ENCODE data around the gene TFF2.

The TFF2 gene

GRCh38 chr21:42352441-42353095, 1.8 kb upstream of the TFF2 start (continued):
- TF ChIP-seq TOX (CRISPR knock-in tag; IDR thresholded peaks at IDR 0.05; ENCODE audit: borderline replicate concordance) = no peak
- no peak for TF ChIP-seq ZNF8 (CRISPR knock-in tag; IDR thresholded peaks at IDR 0.05)
- no peak for TF ChIP-seq CREB5 (CRISPR knock-in tag; IDR thresholded peaks at IDR 0.05; ENCODE audit: low read depth)

GRCh38 chr21:42351626-42352440, 1.0 kb upstream of the TFF2 start:
- no peak for ATAC-seq
- TF ChIP-seq ZFP30 (CRISPR knock-in tag; IDR thresholded peaks at IDR 0.05) = no peak
- TF ChIP-seq TOX (CRISPR knock-in tag; IDR thresholded peaks at IDR 0.05; ENCODE audit: borderline replicate concordance) = no peak
- TF ChIP-seq ZNF70 (CRISPR knock-in tag; IDR thresholded peaks at IDR 0.05) = no peak
- TF ChIP-seq RARB (CRISPR knock-in tag; IDR thresholded peaks at IDR 0.05) = no peak
- no peak for TF ChIP-seq TCF4 (CRISPR knock-in tag; IDR thresholded peaks at IDR 0.05; ENCODE audit: borderline replicate concordance)
- no peak for TF ChIP-seq TSHZ2 (CRISPR knock-in tag; IDR thresholded peaks at IDR 0.05)
- no peak for TF ChIP-seq CSDC2 (CRISPR knock-in tag; IDR thresholded peaks at IDR 0.05)
- TF ChIP-seq ZNF8 (CRISPR knock-in tag; IDR thresholded peaks at IDR 0.05) = no peak
- no peak for TF ChIP-seq ZFP3 (CRISPR knock-in tag; IDR thresholded peaks at IDR 0.05)
- no peak for TF ChIP-seq BACH2 (CRISPR knock-in tag; IDR thresholded peaks at IDR 0.05; ENCODE audit: borderline replicate concordance)
- no peak for TF ChIP-seq SNAI2 (CRISPR knock-in tag; IDR thresholded peaks at IDR 0.05)
- TF ChIP-seq POU6F1 (CRISPR knock-in tag; IDR thresholded peaks at IDR 0.05; ENCODE audit: borderline replicate concordance, low read depth) = no peak

- TF ChIP-seq PPARA (CRISPR knock-in tag; IDR thresholded peaks at IDR 0.05; ENCODE audit: borderline replicate concordance) (no peak), ESRRG (CRISPR knock-in tag; IDR thresholded peaks at IDR 0.05) (no peak), ZNF8 (CRISPR knock-in tag; IDR thresholded peaks at IDR 0.05) (no peak), OSR1 (CRISPR knock-in tag; IDR thresholded peaks at IDR 0.05) (no peak), CREB5 (CRISPR knock-in tag; IDR thresholded peaks at IDR 0.05; ENCODE audit: low read depth) (no peak), ZC3H10 (CRISPR knock-in tag; IDR thresholded peaks at IDR 0.05) (no peak), CSDC2 (CRISPR knock-in tag; IDR thresholded peaks at IDR 0.05) (no peak), TSHZ2 (CRISPR knock-in tag; IDR thresholded peaks at IDR 0.05) (no peak), ARNTL (CRISPR knock-in tag; IDR thresholded peaks at IDR 0.05; ENCODE audit: borderline replicate concordance, low read depth) (no peak), ISL1 (CRISPR knock-in tag; IDR thresholded peaks at IDR 0.05) (no peak), SNAI2 (CRISPR knock-in tag; IDR thresholded peaks at IDR 0.05) (no peak), TOX (CRISPR knock-in tag; IDR thresholded peaks at IDR 0.05; ENCODE audit: borderline replicate concordance) (no peak), CSRNP3 (CRISPR knock-in tag; IDR thresholded peaks at IDR 0.05) (no peak), ZFP30 (CRISPR knock-in tag; IDR thresholded peaks at IDR 0.05) (no peak)
- ATAC-seq = no peak
Measured at GRCh38 chr21:42350318-42350910, 380 bp downstream of the TFF2 start.

Data from SK-N-SH treated with all-trans-retinoic acid at 6 μM for 48 hours (cell line).